Fibroblast of lung (primary cell): Measurements from ENCODE around the gene KCNJ4.

Experiments used
- EZH2 ChIP-seq: IDR thresholded peaks from 2 replicates; pipeline ENCODE4 v1.5.1; 2012; ENCODE audit warnings: low read length, control low read depth, mild to moderate bottlenecking; ENCODE audit errors: missing control alignments
- TF ChIP-seq, protein P1 (sequence below), 2 donors: IDR thresholded peaks in 1 of 2; conservative IDR thresholded peaks in 1 of 2; 1 replicate in 1 of 2; 2 replicates in 1 of 2; pipeline ENCODE4 v1.5.1; 2011 to 2012; ENCODE audit warnings: low read length in 2 of 2, control low read depth in 1 of 2, inconsistent platforms in 1 of 2, low read depth in 1 of 2, mild to moderate bottlenecking in 1 of 2

DNA sequence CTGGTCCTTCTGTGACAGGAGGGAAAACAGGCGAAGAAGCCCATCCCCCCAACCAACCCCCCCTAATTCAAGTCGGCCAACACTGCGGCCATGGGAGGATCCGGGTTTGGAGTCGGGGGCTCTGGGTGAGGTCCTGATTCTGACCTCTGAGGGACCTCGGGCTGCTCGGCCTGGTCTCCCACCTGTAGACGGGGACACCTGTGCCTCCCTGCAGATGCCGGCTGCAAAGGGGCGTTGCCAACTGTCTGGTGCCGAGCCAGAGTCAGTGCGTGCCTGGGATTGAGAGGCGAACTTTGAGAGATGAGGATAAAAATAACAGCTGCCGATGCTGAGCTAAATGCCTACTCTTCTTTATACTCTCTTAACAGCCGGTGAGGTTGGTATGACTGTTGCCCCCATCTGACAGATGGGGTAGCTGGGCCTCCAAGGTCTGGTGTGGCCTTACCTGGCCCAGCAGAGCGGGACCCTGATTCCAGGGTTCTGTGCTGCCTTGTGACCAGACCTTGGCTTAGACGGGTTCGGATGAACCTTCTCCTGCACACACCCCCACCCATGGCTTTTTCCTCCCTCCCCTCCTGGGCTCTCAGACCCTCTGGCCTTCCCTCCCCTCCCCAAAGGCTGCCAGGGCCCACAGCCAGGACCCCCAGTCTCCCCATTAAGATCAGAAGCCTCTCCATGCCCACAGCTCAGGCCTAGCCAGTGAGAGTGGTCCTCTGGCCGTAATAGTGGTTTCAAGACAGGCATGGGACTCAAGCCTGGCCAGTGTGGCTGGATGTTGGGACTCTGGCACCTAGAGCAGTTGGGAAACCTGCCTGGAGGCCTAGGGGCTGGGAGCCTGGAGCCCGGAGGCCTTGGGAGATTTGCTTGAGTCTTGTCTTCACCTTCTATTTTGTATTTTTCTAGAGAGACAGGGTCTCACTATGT, 41.7 kb downstream of the KCNJ4 start:
- TF ChIP-seq, protein P1, sequence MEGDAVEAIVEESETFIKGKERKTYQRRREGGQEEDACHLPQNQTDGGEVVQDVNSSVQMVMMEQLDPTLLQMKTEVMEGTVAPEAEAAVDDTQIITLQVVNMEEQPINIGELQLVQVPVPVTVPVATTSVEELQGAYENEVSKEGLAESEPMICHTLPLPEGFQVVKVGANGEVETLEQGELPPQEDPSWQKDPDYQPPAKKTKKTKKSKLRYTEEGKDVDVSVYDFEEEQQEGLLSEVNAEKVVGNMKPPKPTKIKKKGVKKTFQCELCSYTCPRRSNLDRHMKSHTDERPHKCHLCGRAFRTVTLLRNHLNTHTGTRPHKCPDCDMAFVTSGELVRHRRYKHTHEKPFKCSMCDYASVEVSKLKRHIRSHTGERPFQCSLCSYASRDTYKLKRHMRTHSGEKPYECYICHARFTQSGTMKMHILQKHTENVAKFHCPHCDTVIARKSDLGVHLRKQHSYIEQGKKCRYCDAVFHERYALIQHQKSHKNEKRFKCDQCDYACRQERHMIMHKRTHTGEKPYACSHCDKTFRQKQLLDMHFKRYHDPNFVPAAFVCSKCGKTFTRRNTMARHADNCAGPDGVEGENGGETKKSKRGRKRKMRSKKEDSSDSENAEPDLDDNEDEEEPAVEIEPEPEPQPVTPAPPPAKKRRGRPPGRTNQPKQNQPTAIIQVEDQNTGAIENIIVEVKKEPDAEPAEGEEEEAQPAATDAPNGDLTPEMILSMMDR (conservative IDR thresholded peaks at IDR 0.05 in 1 of 2, IDR thresholded peaks at IDR 0.05 in 1 of 2; ENCODE audit: low read depth in 1 of 2, low read length in 2 of 2) = no peak
- no peak for TF ChIP-seq EZH2
